NCI-H2227 (cell line): ENCODE measurements around the gene ZBTB20.

ENCODE experiments used
- DNase-seq: peaks from one replicate; lab custom pipeline; 2025; ENCODE audit not compliant: unreplicated experiment; lab: John Stamatoyannopoulos, UW

ZBTB20 gene

DNA sequence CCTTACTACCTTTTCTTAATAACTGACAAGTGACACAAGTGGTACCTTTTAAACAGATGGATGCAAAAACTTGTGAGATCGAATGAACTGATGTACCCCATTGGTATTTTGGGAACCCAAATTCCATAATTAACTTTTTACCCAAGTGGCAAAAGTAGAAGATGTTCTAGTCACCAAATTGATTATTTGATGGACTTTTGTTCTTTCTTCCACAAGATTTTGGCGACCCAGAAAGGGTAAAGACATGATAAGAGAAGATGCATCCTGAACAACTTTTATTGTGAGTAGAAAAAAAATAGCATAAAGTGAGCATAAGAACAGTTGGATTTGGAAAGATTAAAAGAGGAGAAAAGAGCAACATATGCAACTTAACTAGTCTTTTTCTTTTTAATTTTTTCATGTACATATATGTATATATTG lies 693.7 kb downstream of the ZBTB20 start:
- DNase-seq, result no peak

DNA sequence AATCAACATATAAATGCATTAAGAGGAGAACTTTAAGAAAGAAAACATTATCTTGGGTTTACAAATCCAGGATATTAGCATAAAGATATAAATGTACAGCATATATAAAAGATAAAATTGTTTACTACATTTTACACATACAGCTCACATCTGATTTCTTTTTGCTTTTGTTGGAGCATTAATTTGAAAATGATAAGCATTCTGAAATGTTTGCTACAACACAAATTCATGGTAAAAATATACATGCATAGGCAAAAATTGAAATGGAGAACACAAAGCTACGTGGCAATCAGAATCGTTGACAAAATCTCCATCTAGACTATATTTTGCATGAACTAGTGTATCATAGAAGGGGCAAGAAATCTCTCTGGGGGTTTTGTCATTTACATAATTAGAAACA lies 694.2 kb downstream of the ZBTB20 start:
- DNase-seq, result no peak

DNA sequence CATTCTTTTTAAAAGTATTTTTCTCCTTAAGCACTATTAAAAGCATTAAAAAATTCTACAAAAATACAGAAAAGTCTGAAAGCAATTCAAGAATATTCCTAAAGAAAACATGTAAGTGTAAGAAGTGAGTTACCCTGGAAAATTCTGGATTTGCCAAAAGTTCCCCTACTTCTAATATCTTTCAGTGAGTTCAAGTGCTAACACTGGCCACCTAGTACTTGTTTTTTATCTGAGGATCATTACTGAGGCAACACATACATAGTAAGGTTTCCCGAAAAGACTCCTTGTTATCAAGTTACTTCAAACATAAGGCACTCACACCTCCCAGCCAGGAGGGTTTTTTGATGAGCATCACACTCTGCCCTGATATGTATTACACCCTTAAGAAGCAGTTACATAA lies 694.8 kb downstream of the ZBTB20 start:
- DNase-seq, result no peak

DNA sequence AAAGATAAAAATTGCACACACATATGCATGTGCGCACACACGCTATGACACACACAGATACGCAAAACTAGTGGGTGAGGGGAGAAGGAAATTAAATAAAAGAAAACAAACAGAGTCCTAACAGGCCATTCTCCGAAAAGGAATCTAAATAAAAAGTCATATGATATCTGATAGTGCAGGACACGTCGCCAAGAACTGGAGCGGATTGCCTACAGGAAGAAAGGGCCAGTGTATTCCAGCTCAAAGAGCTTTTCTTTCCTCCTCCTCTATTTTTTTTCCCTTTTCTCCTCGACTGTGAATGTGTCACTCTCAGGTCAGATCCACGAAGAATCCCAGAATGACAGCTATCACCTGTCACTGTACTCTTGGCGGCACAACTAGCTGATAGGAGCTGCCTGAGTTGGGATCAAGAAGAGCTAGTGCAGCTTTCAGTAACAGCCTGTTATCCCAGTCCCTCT lies 695.5 kb downstream of the ZBTB20 start:
- DNase-seq, result no peak

DNA sequence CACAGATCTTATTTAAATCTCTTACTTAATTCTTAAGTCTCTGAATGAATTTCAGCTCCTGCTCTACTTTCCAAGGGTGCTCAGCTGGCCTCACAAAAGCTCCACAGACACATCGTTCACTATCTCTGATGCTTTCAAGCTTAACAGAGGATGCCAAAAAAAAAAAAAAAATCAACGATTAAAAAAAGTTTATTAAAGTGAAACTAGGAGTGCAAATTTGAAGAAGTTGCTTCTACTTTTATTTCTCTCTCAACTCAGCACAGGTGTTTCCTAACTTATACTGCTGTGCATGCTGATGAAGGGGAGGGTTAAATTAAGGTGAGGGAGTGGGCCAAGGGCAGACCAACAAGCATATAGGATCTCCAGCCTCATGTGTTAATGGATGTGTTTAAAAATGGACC lies 696.0 kb downstream of the ZBTB20 start:
- no peak for DNase-seq

DNA sequence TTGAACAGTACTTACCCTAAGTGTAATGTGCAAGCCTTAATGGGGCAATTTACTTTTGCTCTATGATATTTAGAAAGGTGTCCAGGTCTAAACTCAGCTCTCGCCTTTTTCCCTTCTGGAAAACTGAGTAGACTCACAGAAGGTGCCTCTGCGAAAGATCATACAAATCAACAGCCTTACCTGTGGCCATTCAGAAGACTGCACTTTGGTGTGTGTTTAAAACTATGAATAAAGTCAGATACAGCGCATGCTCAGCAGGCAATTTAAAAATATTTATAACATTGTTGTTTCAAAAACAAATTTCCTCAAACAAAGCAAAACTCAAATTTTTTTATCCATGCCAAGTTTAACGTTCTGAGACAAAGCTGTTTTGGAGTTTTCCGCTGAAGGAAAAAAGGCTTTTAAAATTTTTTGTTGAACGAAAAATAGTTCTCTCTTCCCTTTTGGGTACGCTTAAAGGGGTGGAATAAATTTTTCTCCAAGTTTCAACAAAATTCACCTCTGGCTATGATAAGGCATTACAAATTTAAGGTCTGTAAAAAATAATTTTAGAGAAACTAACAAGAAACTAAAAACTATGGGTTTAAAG lies 697.0 kb downstream of the ZBTB20 start:
- DNase-seq, result no peak

DNA sequence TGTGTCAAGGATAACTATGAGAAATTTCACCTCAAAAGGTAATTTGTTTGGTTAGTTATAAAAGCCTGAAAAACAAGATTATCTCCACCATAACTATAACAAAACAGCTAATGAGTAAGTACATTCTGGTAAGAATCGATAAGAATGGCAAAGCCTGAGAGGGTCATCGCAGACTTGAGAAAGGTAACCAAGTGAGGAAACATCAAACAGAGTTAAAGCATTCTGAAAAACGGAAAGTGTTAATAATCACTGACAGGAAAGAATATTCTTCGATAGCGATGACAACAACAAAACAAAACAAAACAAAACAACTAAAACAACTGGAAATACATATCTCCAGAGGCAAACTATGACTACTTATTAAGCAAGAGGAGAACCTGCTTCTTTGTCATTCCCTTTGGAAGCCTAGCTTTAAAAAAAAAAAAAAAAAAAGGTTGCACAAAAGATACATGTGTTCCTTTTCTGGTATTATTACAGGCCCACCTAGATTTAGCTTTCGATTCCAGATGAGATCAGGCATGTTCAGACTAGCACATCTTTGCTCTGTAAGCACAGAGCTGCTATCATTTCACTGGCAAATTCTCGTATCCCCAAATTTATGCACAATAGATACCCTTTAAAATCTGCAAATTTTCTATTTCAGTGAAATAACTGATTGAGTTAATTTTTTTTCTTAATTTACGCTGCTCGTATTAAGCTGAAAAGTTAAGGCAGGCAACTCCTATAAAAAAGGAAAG lies 697.6 kb downstream of the ZBTB20 start:
- DNase-seq, result no peak

DNA sequence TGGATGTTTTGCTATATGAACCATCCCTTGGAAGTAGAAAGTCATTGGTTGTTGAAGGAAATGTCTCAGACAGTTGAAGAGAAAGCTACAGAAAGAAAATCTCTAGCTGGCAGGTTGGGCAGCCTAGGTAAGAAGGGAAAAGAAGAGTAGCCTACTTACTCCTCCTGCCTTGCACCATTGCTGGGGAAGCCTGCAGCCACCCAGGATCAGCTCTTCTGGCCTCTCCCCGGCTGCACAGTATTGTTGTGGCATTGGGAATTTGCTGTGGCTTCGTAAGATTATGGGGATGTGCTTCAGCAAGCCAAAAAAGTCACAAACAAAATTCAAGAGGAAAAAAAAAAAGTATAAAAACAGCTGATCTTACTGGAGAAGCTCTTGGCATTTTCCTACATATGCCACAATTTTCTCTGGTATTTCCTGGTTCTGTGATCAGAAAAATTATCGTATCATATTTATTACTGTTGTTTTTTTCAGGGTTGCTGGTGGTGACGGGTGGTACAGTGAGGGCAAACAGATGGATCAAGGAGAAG lies 699.1 kb downstream of the ZBTB20 start:
- no peak for DNase-seq

DNA sequence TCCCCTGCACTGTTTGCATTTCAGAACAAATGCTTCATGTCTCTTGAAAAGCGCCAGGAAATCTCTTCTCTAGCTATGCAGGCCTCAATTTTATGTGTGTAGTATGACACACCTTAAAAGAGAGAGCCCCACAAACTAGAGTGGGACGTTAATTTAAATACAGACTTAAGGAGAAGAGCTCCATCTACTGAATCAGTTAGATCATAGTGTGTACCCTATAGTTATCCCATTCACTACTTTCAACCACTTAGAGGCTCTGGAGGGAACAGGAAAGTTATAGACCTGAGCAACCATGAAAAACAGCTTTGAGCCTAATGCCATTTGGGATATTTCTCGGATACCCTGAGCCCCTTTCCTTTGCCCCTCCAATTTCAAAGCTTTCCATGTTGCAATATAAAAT lies 699.5 kb downstream of the ZBTB20 start:
- no peak for DNase-seq

DNA sequence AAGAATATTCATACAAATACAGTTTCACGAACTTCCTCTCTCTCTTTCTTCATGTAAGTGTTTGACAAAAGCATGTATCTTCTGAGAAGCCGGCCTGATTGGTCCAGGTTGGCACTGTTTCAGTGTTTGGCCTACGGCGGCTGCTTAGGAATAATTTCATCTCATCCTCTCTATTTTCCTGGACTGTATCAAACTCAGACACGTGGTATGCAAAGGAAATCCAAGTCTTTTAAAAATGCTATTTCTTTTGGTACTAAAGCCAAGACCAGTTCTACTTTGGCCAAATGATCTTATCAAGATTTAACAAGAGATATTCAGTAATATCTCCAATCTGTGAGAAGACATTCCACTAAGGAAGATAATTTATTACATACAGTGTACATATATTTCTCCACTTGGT lies 700.5 kb downstream of the ZBTB20 start:
- no peak for DNase-seq

DNA sequence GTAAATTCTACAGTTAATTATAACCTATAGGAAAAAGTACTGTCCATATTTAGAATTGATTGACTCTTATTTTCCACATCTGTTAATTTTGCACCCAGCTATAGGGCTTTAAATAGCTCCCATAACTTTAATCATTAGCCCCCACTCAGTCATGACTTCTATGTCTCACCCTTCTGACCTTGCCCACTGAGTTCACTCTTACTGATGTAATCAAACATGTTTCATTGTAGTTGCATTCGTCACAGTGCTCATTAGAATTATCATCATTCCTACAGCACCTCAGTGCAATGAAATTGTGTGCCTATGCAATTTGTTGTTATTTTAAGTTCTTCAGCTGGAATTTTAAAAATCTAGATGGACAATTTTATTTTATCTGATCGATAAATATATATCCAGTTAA lies 701.9 kb downstream of the ZBTB20 start:
- DNase-seq, result no peak

DNA sequence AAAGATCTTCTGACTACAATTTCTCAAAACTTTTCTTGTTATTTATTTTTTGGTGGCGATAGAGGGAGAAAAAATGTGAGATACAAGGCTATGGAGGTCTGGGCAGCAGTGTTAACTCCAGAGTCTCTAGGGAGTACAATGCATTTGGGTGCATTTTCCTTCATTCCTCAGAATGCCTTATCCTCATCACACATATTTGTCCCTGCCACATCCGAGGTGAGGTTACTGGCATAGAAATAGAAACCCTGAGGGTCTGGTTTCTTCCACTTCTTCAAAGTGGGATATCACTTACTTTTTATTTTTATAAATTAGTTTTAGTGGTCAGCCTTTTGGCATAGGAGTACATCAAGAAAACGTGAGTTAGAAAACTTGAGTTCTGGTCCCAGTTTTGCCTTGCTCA lies 702.9 kb downstream of the ZBTB20 start:
- no peak for DNase-seq

DNA sequence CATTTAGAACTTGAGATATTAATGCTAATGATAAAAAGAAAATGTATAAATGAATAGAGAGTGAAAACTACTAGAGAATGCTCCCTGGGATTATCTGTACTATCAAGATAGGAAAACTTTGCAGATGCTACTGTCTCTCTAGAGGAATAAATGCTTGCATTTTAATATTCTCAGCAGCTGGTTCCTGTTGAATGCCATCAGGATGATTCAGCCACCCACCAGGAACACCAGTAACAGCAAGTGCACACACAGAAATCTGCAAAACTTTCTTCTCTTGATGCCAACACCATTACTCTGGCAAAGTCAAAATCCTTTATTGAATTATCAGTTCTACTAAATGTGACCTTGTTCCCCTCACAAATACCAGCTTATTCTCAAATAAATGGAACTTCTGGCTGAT lies 704.8 kb downstream of the ZBTB20 start:
- no peak for DNase-seq

DNA sequence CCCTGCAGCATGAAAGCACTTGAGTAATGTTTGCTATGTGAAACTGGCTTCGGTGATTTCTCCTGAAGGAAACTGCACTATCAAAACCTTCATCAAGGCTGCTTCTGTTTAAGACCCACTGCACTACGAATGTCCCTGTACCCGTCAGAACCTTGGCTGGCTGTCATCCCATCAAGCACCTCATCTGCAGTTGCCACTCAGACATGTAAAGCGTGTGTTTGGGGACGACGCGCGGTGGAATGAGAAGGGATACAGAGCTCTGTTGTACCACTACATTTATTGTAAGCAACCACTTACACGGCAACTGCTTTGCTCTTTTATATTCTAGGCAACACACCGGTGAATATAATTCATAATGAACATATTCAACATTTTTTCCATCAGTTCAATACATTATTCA lies 705.7 kb downstream of the ZBTB20 start:
- DNase-seq, result no peak

DNA sequence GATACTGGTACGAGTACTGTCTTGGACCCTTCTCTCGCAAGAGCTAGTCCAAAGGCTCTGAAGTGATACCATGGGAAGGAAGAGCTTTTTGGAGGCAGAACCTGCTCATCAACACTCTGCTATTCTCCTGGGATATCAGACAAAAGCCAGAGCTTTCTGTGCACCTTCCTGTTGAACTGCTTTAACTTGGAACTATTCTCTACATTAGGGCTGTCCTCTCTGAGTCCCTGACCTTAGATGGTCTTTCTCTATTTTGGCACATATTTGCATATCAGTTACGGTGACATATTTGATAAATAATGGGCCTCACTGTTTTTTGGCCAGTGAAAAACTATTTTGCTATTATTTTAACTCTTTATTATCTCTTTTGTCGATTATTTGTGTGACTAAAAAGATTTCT lies 706.4 kb downstream of the ZBTB20 start:
- no peak for DNase-seq

DNA sequence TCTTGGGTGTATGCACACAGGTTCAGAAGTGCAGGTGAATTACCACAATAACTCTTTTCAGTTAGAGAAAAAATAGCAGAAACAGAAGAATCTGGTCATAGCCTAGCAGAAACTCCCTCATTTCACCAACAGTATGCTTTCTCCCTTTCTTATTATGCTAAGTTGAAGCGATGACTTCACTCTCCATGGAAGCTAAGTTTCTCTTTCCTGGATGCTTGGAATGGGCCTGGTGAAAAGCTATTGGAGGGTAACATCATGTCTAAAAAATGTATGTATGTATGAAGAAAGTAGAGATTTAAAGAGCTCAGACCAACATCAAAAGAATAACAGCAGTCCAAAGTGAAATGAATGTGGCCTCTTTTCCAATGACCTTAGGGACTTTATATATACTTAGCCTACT lies 707.8 kb downstream of the ZBTB20 start:
- no peak for DNase-seq

DNA sequence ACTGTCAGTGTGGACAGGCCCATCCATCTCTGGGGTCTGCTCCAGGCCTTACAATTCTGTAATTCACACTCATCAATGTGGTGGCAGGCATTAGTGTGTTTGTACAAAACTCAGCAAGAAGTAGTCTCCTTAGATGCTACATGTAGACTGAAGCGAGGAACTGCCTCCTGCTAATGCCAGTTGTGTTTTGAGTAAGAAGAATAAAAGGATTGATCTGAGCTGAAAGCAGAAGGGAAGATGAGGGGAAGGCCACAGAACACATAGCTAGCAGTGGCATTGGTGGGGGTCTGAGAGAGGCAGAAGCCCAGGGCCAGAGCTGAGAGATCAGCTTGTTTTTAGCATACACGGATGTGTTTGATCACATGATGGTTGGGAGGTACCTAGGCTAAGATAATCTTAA lies 709.2 kb downstream of the ZBTB20 start:
- no peak for DNase-seq

DNA sequence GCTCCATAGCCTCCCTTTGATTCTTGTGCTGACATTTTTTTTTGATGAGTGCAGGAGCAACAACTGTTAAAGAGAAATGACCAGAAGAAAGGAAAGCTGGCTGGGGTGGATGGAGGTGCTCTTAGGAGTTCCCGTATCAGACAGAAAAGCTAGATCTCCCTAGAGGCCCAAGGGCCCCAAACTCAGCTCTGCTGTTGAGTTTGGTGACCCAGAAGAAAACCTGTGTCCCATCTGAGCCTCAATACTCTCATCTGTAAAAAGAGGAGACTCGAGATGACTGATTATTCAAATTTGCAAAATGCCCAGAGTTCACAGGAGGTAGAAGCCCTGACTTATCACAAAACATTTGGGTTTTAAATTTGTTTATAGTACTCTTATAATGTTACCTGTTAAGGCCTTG lies 710.9 kb downstream of the ZBTB20 start:
- DNase-seq, result no peak

DNA sequence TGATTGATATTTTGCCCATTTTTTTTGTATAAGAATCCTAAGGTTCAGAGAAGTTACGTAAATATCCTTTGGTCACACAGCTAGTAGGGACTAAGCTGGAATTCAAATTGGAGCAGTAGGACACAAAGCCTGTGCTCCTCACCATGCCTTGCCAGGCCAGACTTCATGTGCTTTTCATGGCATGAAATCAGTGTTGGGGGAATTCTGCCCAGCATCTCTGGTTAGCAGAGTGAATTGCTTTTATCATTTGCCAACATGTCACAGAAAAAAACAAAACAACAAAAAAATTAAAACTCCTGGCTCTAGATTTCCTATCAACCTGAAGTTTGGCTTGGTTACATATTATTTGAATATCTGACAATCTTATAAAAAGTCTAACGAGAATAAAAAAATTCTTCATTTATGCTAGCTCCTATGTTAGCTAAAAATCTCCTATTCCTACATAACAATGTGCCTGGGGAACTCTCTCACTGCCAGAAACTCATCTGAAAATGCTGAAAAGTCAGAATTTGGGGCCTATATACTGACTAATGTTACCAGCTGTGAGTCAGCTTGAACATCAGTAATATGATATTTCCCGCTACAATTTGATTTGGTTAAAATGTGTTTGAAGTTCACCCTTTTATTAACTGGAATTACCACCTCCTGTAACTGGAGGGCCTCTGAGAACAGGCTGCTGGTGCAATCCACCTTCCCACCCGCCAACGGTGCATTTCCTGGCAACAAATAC lies 711.5 kb downstream of the ZBTB20 start:
- DNase-seq, result no peak

DNA sequence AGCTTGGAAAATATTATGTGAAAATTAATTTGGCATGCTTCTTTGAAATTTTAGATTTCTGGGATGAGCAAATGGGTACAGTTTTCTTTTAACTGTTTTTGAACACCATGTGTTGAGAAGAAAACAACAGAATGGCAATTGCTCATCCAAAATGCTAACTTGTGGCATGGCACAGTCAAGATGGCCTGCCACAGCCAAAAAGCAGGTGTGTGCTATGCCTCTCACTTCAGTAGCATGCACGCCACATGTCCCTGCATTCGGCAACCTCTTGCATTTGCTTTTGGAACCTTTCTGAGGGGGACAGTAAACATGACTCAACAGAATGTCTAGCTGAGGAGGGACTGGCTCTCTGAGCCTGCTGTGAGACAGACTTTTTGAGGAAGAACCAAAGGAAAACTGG lies 714.8 kb downstream of the ZBTB20 start:
- no peak for DNase-seq

DNA sequence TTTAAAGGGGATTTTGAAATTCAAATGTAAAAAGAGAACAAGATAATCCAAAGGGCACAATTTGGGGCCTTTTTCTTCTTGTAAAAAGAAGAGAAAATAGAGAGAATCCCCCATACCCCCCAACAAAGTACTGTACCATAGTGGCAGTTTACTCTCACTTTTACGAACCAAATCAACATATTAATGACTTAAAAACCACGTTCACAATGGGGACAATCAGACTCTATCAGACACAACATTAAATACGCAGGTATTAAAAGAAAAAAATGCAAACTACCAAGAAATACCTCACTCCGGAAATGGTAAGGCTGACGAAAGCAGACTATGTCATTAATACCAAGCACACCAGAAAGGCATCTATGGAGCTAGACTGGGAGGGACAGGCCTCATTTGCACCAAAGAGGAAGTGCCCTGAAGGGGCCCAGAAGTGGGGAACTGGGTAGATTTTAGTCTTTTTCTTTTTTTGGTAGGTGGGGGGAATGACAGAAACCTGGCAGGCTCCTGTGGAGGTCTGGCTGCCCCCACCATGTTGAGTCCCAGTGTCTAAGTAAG lies 719.0 kb downstream of the ZBTB20 start:
- no peak for DNase-seq
